Activated CD4-positive, CD25-positive, alpha-beta regulatory T cell treated with anti-CD3 and anti-CD28 coated beads, Interleukin-2, amount 50 U/mL, for 24 hours (primary cell): ENCODE measurements around the gene THSD7A.

Experiments
- ATAC-seq, 2 donors: fragments of 150-1000 bp; cut with Tn5 transposase; one replicate each; pipeline ENCODE4 v1.10.0; 2021; ENCODE audit warnings: mild to moderate bottlenecking in 1 of 2, moderate library complexity in 1 of 2

The THSD7A gene

GRCh38 chr7:11625669-11626068 is 206.3 kb downstream of the THSD7A start:
- no peak for ATAC-seq

DNA sequence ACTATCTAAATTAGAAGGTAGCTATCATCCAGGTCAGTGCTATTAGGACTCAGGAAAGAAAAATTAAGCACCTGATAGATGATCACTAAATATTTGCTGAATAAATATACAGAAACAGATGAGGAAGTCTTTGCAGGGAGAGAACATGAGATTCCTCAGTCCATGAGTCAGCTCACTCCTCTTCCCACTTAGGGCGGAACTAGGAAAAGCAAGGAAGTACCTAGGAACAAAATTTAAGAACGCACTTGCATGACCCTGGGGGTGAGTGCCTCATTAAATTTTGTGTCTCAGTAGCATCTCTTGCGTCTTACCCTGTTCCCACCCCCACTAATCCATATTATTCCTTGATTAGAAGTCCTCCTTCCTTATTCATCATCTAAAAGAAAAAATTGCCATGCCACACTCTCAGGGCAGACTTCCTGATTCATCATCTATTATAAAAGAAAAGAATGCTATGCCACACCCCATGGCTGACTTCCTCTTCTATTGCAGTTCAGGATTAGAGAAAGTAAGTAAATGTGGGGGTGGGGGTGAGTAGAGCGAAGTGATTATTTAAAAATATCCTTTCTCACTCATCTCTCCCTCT is 208.8 kb downstream of the THSD7A start:
- no peak for ATAC-seq

- ATAC-seq: no peak
Measured at GRCh38 chr7:11620406-11621253, 211.4 kb downstream of the THSD7A start.

DNA sequence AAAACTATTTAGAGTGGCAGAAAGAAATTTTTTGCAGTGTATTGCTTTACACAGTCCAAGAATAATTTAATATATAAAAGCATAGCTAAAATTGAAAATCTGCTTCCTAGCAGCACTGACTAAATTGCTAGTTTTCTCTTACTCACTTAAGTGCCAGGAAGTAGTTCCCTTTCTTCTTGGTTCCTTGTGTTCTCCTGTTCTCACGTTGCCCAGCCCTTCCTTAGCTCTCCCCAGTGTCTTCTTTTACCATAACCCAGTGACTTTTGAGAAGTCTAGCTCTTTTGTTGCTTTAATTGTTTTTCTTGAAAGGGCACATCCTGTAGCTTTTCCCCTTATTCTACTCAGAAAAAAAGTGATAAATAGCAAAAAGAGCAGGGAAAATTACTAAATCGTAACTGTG is 215.5 kb downstream of the THSD7A start:
- no peak for ATAC-seq

- no peak for ATAC-seq
Measured at GRCh38 chr7:11615174-11615573, 216.8 kb downstream of the THSD7A start.

- ATAC-seq: no peak
Measured at GRCh38 chr7:11613292-11613930, 218.6 kb downstream of the THSD7A start.

DNA sequence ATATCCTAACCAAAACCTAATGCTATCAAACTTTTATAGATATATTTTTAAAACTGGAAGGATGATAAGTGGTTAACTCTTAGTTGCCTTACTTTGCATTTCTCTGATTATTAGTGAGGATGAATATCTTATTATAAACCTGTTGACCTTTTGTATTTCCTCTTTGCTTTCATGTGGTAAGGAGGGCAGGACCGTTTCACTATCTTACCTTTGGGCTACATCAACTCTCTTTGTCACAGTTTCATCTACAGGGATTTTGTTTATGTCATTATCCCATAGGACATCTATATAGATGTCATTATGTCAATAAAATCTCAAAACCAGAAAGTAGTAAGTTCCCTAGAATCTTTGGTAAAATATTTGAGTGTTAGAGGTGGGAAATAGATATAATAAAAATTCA is 219.3 kb downstream of the THSD7A start:
- no peak for ATAC-seq

DNA sequence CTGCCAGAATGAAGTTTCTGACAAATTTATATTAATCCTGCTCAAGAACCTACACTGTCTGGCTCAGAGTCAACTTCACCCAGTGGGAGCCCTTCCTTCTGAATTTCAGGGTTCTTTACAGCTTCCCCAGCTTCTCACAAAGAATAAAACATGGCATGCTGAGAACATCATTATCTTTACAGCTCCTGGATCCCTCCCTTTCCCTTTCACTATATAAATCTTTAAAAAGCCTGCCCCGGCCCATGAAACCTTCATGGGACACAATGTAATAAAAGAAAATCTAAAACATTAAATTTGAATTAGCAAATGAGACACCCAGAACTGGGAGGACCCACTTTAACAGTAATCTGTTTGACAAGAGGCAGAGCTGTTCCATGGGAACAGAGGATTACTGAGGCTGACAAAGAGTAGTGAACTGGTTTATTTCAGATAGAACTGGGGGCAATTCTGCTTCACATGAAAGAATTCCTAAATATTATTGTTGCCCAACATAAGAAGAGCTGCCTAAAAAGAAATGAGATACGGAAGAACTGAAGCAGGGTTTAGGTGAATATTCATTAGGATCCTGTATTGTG is 222.8 kb downstream of the THSD7A start:
- no peak for ATAC-seq

GRCh38 chr7:11607686-11608085 is 224.3 kb downstream of the THSD7A start:
- ATAC-seq: no peak

DNA sequence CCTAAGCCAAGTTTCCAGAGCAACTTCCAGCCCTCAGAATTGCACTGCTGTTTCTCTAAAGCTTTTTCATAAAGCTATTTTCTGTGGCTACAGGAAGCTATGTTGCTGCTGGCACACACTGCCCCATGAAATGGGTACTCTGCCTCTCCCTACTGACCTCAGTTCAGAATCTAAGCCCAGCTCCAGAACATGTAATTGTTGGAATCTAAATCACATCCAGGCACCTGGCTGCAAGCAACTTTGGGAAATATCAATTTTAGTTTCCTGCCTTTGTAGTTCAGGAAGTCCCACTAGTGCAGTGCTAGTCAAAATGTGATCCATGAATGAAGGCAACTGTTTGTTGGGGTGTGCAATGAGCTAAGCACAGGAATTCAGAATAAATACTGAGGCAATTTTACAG is 226.2 kb downstream of the THSD7A start:
- no peak for ATAC-seq

- ATAC-seq: no peak
Measured at GRCh38 chr7:11604505-11604904, 227.5 kb downstream of the THSD7A start.

- ATAC-seq: no peak
Measured at GRCh38 chr7:11601761-11602160, 230.2 kb downstream of the THSD7A start.

GRCh38 chr7:11593322-11593721 is 238.7 kb downstream of the THSD7A start:
- ATAC-seq: no peak

- ATAC-seq: no peak
Measured at GRCh38 chr7:11592699-11593098, 239.3 kb downstream of the THSD7A start.

DNA sequence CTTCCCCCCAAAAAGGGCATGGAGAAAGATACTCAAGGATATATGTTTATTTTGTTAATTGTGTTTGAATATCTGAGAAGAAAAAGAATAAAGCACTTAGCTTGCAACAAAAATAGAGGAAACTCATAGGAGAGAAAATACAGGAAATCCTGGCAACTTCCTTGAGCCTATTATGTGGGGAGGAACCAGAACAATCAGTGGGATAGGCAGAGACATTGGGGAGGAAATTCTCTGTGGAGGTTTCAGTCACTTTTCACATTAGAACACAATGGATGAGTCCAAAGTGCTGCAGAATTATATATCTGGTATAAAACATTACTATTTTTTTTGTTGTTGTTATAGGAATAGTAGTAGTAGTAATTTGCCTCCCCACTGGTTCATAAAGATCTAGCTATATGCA is 240.1 kb downstream of the THSD7A start:
- no peak for ATAC-seq

GRCh38 chr7:11591055-11591633 is 240.9 kb downstream of the THSD7A start:
- ATAC-seq: no peak

GRCh38 chr7:11589251-11589650 is 242.7 kb downstream of the THSD7A start:
- ATAC-seq: no peak

DNA sequence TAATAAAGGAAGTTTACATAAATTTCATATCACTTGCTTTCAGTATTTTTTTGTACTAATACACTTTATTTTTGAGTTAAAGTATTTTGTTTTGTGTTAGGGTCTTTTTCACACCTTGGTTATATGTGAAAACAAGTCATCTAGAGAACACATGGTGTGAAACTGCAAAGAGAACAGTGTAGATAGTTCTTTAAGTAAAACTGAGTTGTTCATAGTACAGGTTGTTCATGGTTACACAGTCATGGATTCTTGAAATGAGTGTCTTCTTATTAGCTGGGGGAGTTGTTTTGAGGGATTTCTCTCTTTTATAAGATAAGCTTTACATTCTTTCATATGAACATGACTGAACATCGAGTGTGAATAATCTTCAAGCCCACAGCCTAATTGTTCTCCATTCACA is 244.2 kb downstream of the THSD7A start:
- ATAC-seq: no peak

DNA sequence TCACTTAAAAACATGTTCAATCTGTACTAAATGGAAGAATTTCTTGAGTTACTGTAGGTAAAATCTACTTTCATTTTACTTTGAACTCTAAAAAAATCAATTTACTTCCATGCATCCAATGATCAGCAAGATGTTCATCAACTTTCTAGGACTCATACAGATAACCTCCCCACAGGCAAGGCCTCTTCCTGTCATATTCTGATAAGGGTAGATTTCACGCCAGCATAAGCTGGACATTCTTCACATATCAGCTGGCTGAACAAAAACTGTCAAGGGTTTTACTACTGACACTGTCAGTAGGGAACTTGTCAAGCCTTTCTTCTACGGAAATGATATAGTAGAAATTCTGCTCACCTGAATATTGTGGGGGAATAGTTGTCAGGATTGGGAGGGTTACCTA is 244.9 kb downstream of the THSD7A start:
- ATAC-seq: no peak

- ATAC-seq: no peak
Measured at GRCh38 chr7:11584406-11585031, 247.5 kb downstream of the THSD7A start.

- no peak for ATAC-seq
Measured at GRCh38 chr7:11579141-11579540, 252.9 kb downstream of the THSD7A start.

GRCh38 chr7:11576310-11576709 is 255.7 kb downstream of the THSD7A start:
- ATAC-seq: no peak
